Mucosa of descending colon (tissue), 3 donors: Measurements from ENCODE around the gene PRKAG1. TPM values are rescaled to one million over a fixed set of nuclear protein-coding genes. Genes with fewer than 3 reads are reported as not detected.

Experiments
- ATAC-seq: fragments of 200-7000 bp; cut with Tn5 transposase; one replicate; pipeline ENCODE4 v1.9.1; 2020; ENCODE audit warnings: mild to moderate bottlenecking, moderate library complexity
- DNase-seq, 3 donors: peaks; one replicate each; pipeline ENCODE4 v3.0.0-alpha.2; 2020
- H3K36me3 ChIP-seq: fragments of 200-600 bp; one replicate; pipeline ENCODE4 v1.8.0; 2021; ENCODE audit warnings: low read depth, mild to moderate bottlenecking
- H3K4me1 ChIP-seq: fragments of 200-600 bp; one replicate; pipeline ENCODE4 v1.8.0; 2021; ENCODE audit warnings: low read depth, mild to moderate bottlenecking
- H3K4me3 ChIP-seq: fragments of 200-600 bp; one replicate; pipeline ENCODE4 v1.8.0; 2021; ENCODE audit warnings: mild to moderate bottlenecking
- H3K9me3 ChIP-seq: fragments of 200-600 bp; one replicate; pipeline ENCODE4 v1.8.0; 2021; ENCODE audit warnings: mild to moderate bottlenecking
- CTCF ChIP-seq: fragments of 200-600 bp; IDR thresholded peaks from one replicate; pipeline ENCODE4 v1.8.0; 2022; ENCODE audit warnings: antibody characterized with exemption, mild to moderate bottlenecking
- intact Hi-C, 2 donors: fragments of 100-400 bp; cut with DNase I in 1 of 2; cut with micrococcal nuclease in 1 of 2; formaldehyde crosslinking; loops; one replicate each; pipeline versions ENCODE4 v1.11.0 to v1.11.1; 2022; cut with DNase I, micrococcal nuclease
- total RNA-seq, 3 donors: library from RNA; stranded (reverse); fragmentation: NEBNext Ultra II Directional in 2 of 3; extraction: Animal tissue kit (Norgen Biotek cat#: 25700) in 2 of 3; gene quantifications; one replicate each; pipeline versions ENCODE4 v1.2.1 to v1.2.4, GENCODE V29; 2021 to 2023
- donor health status: DM: no; HTN: no; CAD: no; lungs with moderate emphysema.
- donor health status: DM: no; HTN: no; CAD: no.
- donor health status: DM: no; HTN: yes; CAD: no.

Gene PRKAG1
- total RNA-seq, 3 donors from 2014 or later: 51.5 to 60.1 (median 52.2) TPM

- Histone ChIP-seq H3K36me3 (peaks cover 20% of the 10 kb centered on the region), H3K4me3 (no peak overlapping the region), H3K4me1 (no peaks in the 10 kb centered on the region), H3K9me3 (no peaks in the 10 kb centered on the region)
- no peak for DNase-seq
- no peak for ATAC-seq
- intact Hi-C loops: no loop called here
- TF ChIP-seq CTCF: no peak
Measured at GRCh38 chr12:49032276-49032675, 13.7 kb upstream of the PRKAG1 start.

GRCh38 chr12:49031573-49032161, 13.1 kb upstream of the PRKAG1 start:
- no peak for TF ChIP-seq CTCF
- Histone ChIP-seq H3K4me1 (no peaks in the 10 kb centered on the region), H3K36me3 (peaks cover 21% of the 10 kb centered on the region), H3K4me3 (no peak overlapping the region), H3K9me3 (no peaks in the 10 kb centered on the region)
- DNase-seq (no peak), ATAC-seq (no peak)
- intact Hi-C loops: no loop called here

GRCh38 chr12:49030714-49031572, 12.4 kb upstream of the PRKAG1 start:
- Histone ChIP-seq H3K4me1 (no peaks in the 10 kb centered on the region), H3K36me3 (peaks cover 28% of the 10 kb centered on the region), H3K9me3 (no peaks in the 10 kb centered on the region), H3K4me3 (no peak overlapping the region)
- no peak for TF ChIP-seq CTCF
- DNase-seq (no peak), ATAC-seq (no peak)
- intact Hi-C loops: no loop called here

GRCh38 chr12:49030119-49030518, 11.5 kb upstream of the PRKAG1 start:
- intact Hi-C loops: no loop called here
- Histone ChIP-seq H3K9me3 (no peaks in the 10 kb centered on the region), H3K36me3 (peaks cover 34% of the 10 kb centered on the region), H3K4me1 (no peaks in the 10 kb centered on the region), H3K4me3 (no peak overlapping the region)
- DNase-seq (no peak), ATAC-seq (no peak)
- TF ChIP-seq CTCF: no peak

- Histone ChIP-seq H3K9me3 (no peaks in the 10 kb centered on the region), H3K4me1 (no peaks in the 10 kb centered on the region), H3K4me3 (no peak overlapping the region), H3K36me3 (peaks cover 35% of the 10 kb centered on the region)
- DNase-seq (no peak), ATAC-seq (no peak)
- no peak for TF ChIP-seq CTCF
- intact Hi-C loops: no loop called here
Measured at GRCh38 chr12:49028666-49029275, 10.2 kb upstream of the PRKAG1 start.
